Activated CD8-positive, alpha-beta memory T cell treated with anti-CD3 and anti-CD28 coated beads, Interleukin-2, amount 50 U/mL, for 1 hour (primary cell): ENCODE measurements around the gene EI24.

Experiments
- DNase-seq: peaks from one replicate; pipeline ENCODE4 v3.0.0-alpha.2; 2020; ENCODE audit errors: extremely low read depth

Gene EI24

DNA sequence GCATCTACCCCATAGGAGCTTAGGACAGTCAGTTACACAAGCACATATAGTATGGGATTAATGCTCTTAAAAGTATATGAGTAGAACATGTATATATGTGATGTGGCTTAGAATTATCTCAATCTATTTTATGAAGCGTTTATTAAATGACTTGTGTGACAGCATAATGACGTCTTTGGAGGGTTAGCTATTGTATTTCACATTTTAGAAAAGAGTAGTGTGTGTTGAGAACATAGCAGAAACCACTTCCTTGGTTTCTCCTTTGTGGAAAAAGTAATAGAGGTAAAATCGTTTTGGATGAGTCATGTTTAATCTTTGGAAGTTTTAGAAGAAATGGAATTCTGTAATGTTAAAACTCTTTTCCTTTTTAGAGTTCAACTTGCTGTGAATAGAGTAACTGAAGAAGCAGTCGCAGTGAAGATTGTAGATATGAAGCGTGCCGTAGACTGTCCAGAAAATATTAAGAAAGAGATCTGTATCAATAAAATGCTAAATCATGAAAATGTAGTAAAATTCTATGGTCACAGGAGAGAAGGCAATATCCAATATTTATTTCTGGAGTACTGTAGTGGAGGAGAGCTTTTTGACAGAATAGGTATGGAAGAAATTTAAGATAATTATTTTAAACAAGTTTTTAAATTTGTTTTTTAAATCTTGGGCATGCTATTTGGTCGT is 58.1 kb downstream of the EI24 start:
- no peak for DNase-seq
